ENCODE measurements around the gene CTNNA1. TPM values are rescaled to one million over a fixed set of nuclear protein-coding genes. Genes with fewer than 3 reads are reported as not detected.

Gene CTNNA1
- polyA plus RNA-seq, 3 donors = 56.6 to 84.5 (median 66.2) TPM

DNA sequence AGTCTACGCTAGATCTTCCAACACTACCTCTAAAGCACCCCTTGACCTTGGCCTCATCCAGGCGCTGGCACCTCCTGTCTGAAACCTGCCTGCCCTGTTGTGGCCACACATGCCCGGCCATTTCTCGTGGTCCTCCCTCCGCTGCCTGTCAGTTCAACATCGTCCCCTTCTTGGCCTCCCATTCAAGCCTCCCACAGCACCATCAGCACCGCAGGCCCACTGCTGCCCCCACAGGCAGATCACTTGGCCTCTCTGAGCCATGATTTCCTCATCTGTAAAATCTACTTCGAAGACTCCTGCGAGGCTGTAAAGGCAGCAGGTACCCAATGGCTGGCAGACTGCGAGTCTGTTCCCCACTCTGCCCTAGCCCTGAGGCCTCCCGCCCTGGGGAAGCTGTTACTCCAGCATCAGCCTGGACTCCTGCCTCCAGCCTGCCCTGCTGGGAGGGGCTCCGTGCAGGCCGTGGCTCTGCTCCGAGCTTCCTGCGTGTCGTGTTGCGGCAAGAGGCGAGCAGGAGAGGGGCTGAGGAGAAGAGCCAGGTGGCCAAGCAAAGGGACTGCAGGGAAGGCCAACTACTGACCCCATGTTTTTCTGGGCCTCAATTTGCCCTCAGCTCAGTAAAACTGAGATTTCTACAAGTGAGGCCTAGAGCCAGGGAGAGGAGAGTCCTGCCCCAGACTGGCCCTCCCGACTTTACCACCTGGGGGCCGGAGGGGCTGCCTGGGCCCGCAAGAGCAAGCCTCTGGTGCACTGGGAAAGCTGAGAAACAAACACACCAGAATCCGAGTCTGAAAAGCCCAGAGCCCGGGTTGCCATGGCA is 192.4 kb downstream of the CTNNA1 start:
- peaks cover 41 to 50% of the 10 kb centered on the region in 2 donors for H3K36me3 Mint-ChIP-seq
- Histone ChIP-seq H3K4me3 (replicated peaks in 1 of 3; ENCODE audit: low read depth in 2 of 3, low read length in 3 of 3) (no peak overlapping the region), H3K4me2 (replicated peaks; ENCODE audit: extremely low read depth, low read length, poor library complexity, severe bottlenecking) (no peak overlapping the region), H3K27me3 (ENCODE audit: control insufficient read depth in 2 of 2, insufficient read depth in 2 of 2, low read length in 2 of 2) (no peaks in the 10 kb centered on the region), H4K20me1 (ENCODE audit: insufficient read depth, low read length) (no peaks in the 10 kb centered on the region), H2AFZ (ENCODE audit: insufficient read depth, low read depth, low read length, poor library complexity, severe bottlenecking) (no peak overlapping the region), H3K4me1 (ENCODE audit: control insufficient read depth in 1 of 2, insufficient read depth in 2 of 2, low read length in 2 of 2) (no peaks in the 10 kb centered on the region), H3K9ac (ENCODE audit: insufficient read depth, low read length, poor library complexity, severe bottlenecking) (no peak overlapping the region), H3K9me3 (replicated peaks in 1 of 2; ENCODE audit: control insufficient read depth in 1 of 2, insufficient read depth in 1 of 2, low read length in 2 of 2) (no peaks in the 10 kb centered on the region), H3K27ac (ENCODE audit: low read depth in 1 of 2, low read length in 2 of 2) (no peak overlapping the region), H3K79me2 (ENCODE audit: insufficient read depth, low read length) (no peaks in the 10 kb centered on the region), H3K36me3 (replicated peaks in 1 of 2; ENCODE audit: control insufficient read depth in 1 of 2, insufficient read depth in 2 of 2, low read length in 2 of 2) (peaks cover 15 to 51% of the 10 kb centered on the region in 2 donors)
- TF ChIP-seq, protein P1, sequence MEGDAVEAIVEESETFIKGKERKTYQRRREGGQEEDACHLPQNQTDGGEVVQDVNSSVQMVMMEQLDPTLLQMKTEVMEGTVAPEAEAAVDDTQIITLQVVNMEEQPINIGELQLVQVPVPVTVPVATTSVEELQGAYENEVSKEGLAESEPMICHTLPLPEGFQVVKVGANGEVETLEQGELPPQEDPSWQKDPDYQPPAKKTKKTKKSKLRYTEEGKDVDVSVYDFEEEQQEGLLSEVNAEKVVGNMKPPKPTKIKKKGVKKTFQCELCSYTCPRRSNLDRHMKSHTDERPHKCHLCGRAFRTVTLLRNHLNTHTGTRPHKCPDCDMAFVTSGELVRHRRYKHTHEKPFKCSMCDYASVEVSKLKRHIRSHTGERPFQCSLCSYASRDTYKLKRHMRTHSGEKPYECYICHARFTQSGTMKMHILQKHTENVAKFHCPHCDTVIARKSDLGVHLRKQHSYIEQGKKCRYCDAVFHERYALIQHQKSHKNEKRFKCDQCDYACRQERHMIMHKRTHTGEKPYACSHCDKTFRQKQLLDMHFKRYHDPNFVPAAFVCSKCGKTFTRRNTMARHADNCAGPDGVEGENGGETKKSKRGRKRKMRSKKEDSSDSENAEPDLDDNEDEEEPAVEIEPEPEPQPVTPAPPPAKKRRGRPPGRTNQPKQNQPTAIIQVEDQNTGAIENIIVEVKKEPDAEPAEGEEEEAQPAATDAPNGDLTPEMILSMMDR (IDR thresholded peaks at IDR 0.05) = no peak
- no peaks in the 10 kb centered on the region for H3K4me1 Mint-ChIP-seq
- no peak for DNase-seq
- H3K4me3 Mint-ChIP-seq = no peak overlapping the region
- H3K9me3 Mint-ChIP-seq = peaks cover 0 to 2% (median 0%) of the 10 kb centered on the region in 7 donors
- H3K27ac Mint-ChIP-seq = peak overlapping the region in 1 of 7 donors; percentile 5
- WGBS (ENCODE audit: insufficient coverage) = 93% methylated on average over 23 of the region's 23 CpGs
- peaks cover 0 to 2% (median 0%) of the 10 kb centered on the region in 3 donors for H3K27me3 Mint-ChIP-seq (ENCODE audit: low read depth in 3 of 3)
- intact Hi-C loops (cut with micrococcal nuclease) = no loop called here

DNA sequence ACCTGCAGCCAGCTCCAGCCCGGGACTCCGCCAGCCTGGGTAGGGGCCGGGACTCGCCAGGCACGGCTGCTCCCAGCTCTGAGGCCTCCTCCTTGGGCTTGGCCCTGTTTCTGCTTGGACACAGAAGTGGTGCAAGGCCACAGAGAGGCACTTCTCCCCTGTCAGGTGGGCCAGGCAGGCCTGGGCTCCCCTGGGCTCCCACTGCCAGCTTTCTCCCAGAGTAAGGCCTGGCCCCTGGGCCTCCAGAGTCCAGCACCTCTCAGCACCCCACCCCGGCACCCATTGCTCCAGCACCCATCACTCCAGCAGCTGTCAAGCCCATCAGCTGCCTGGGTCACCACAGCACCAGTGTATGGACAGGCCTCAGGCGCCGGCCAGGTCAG is 193.0 kb downstream of the CTNNA1 start:
- no peaks in the 10 kb centered on the region for H3K27me3 ChIP-seq (ENCODE audit: control insufficient read depth in 2 of 2, insufficient read depth in 2 of 2, low read length in 2 of 2)
- TF ChIP-seq, protein P1 (IDR thresholded peaks at IDR 0.05) = no peak
- no peaks in the 10 kb centered on the region for H3K4me1 ChIP-seq (ENCODE audit: control insufficient read depth in 1 of 2, insufficient read depth in 2 of 2, low read length in 2 of 2)
- H2AFZ ChIP-seq (ENCODE audit: insufficient read depth, low read depth, low read length, poor library complexity, severe bottlenecking) = no peak overlapping the region
- no peak overlapping the region for H3K27ac ChIP-seq (ENCODE audit: low read depth in 1 of 2, low read length in 2 of 2)
- no peaks in the 10 kb centered on the region for H3K9me3 ChIP-seq (replicated peaks in 1 of 2; ENCODE audit: control insufficient read depth in 1 of 2, insufficient read depth in 1 of 2, low read length in 2 of 2)
- no peaks in the 10 kb centered on the region for H4K20me1 ChIP-seq (ENCODE audit: insufficient read depth, low read length)
- intact Hi-C loops (cut with micrococcal nuclease) = no loop called here
- H3K27ac Mint-ChIP-seq = peak overlapping the region in 1 of 7 donors; percentile 53
- H3K9me3 Mint-ChIP-seq = no peaks in the 10 kb centered on the region
- WGBS (ENCODE audit: insufficient coverage) = over 99% methylated on average over 8 of the region's 8 CpGs
- DNase-seq = no peak
- no peak overlapping the region for H3K9ac ChIP-seq (ENCODE audit: insufficient read depth, low read length, poor library complexity, severe bottlenecking)
- peaks cover 42 to 51% of the 10 kb centered on the region in 2 donors for H3K36me3 Mint-ChIP-seq
- peaks cover 0 to 2% (median 0%) of the 10 kb centered on the region in 3 donors for H3K27me3 Mint-ChIP-seq (ENCODE audit: low read depth in 3 of 3)
- H3K4me3 ChIP-seq (replicated peaks in 1 of 3; ENCODE audit: low read depth in 2 of 3, low read length in 3 of 3) = no peak overlapping the region
- no peaks in the 10 kb centered on the region for H3K79me2 ChIP-seq (ENCODE audit: insufficient read depth, low read length)
- no peaks in the 10 kb centered on the region for H3K4me1 Mint-ChIP-seq
- H3K4me2 ChIP-seq (replicated peaks; ENCODE audit: extremely low read depth, low read length, poor library complexity, severe bottlenecking) = no peak overlapping the region
- H3K36me3 ChIP-seq (replicated peaks in 1 of 2; ENCODE audit: control insufficient read depth in 1 of 2, insufficient read depth in 2 of 2, low read length in 2 of 2) = peaks cover 17 to 50% of the 10 kb centered on the region in 2 donors
- no peak overlapping the region for H3K4me3 Mint-ChIP-seq

Measured in CD14-positive monocyte (primary cell).